HepG2 (cell line): ENCODE data around the gene HOXA10. TPM values are rescaled to one million over a fixed set of nuclear protein-coding genes. Genes with fewer than 3 reads are reported as not detected.

Experiments
- ATRX ChIP-seq: sonication (generic); formaldehyde crosslinking; IDR thresholded peaks from 2 replicates; pipeline ENCODE4 v1.4.0; 2020; ENCODE audit warnings: missing genetic modification reagents, borderline replicate concordance
- CC2D1A ChIP-seq: sonication (generic); formaldehyde crosslinking; IDR thresholded peaks from 2 replicates; pipeline ENCODE4 v1.8.1; 2023; ENCODE audit warnings: mild to moderate bottlenecking, missing genetic modification reagents
- JARID2 ChIP-seq: sonication (generic); formaldehyde crosslinking; IDR thresholded peaks from 2 replicates; pipeline ENCODE4 v1.8.1; 2023; ENCODE audit warnings: missing genetic modification reagents, inconsistent platforms; ENCODE audit not compliant: insufficient replicate concordance
- MIXL1 ChIP-seq: IDR thresholded peaks from 2 replicates; pipeline ENCODE4 v1.6.1; 2016
- PAXIP1 ChIP-seq: sonication (generic); formaldehyde crosslinking; conservative IDR thresholded peaks from 2 replicates; pipeline ENCODE4 v1.4.0; 2020; ENCODE audit warnings: mild to moderate bottlenecking, missing genetic modification reagents, moderate library complexity
- SIN3B ChIP-seq: fragments of 150-350 bp; IDR thresholded peaks from 2 replicates; pipeline ENCODE4 v1.6.1; 2014; ENCODE audit warnings: low read length
- ZNF225 ChIP-seq: sonication (generic); formaldehyde crosslinking; IDR thresholded peaks from 2 replicates; pipeline ENCODE4 v1.4.0; 2020; ENCODE audit warnings: mild to moderate bottlenecking, missing genetic modification reagents
- ZNF318 ChIP-seq: sonication (generic); formaldehyde crosslinking; IDR thresholded peaks from 2 replicates; pipeline ENCODE4 v1.4.0; 2020; ENCODE audit warnings: mild to moderate bottlenecking, missing genetic modification reagents
- ZNF329 ChIP-seq: sonication (generic); formaldehyde crosslinking; IDR thresholded peaks from 2 replicates; pipeline ENCODE4 v1.9.0; 2021; ENCODE audit warnings: low read depth, mild to moderate bottlenecking, missing genetic modification reagents
- ZNF530 ChIP-seq: sonication (generic); formaldehyde crosslinking; IDR thresholded peaks from 2 replicates; pipeline ENCODE4 v1.5.0; 2020; ENCODE audit warnings: low read depth, mild to moderate bottlenecking, missing genetic modification reagents
- ZNF615 ChIP-seq: sonication (generic); formaldehyde crosslinking; IDR thresholded peaks from 2 replicates; pipeline ENCODE4 v1.5.0; 2020; ENCODE audit warnings: mild to moderate bottlenecking, missing genetic modification reagents, borderline replicate concordance
- ZNF687 ChIP-seq: sonication (generic); formaldehyde crosslinking; IDR thresholded peaks from 2 replicates; pipeline ENCODE4 v1.5.1; 2020; ENCODE audit warnings: mild to moderate bottlenecking, missing genetic modification reagents, moderate library complexity
- polyA plus RNA-seq, 8 experiments: library from polyadenylated mRNA; depleted of rRNA in 3 of 8; stranded (reverse) in 7 of 8; unstranded in 1 of 8; fragments of >200 nt; fragmentation: Illumina TruSeq in 4 of 8; extraction: Trizol in 4 of 8; gene quantifications; 2 replicates each; pipeline versions ENCODE4 v1.2.1 to v1.2.3, GENCODE V29; 2011 to 2016; ENCODE audit warnings: low read depth in 4 of 8, missing spikeins in 1 of 8, mixed read lengths in 1 of 8; ENCODE audit not compliant: insufficient read depth in 1 of 8
- total RNA-seq, 5 experiments: library from RNA; depleted of rRNA; stranded (reverse); fragments of >200 nt; fragmentation: Illumina TruSeq; extraction: Trizol; gene quantifications; 2 replicates each; pipeline ENCODE4 v1.2.3, GENCODE V29; 2016; ENCODE audit warnings: low read depth in 1 of 5

Gene HOXA10
- total and polyA plus RNA-seq, 2 of the 13 experiments (the other 11 are each of a cell fraction or from before 2014, with no cell fraction given): not detected

- TF ChIP-seq ZNF318 (CRISPR knock-in tag) (no peak), SIN3B (no peak), ZNF687 (CRISPR knock-in tag) (peak; percentile 26), CC2D1A (CRISPR knock-in tag) (no peak), ZNF225 (CRISPR knock-in tag) (no peak), JARID2 (CRISPR knock-in tag) (no peak), ZNF530 (CRISPR knock-in tag) (no peak), ZNF329 (no peak), ATRX (no peak), ZNF615 (CRISPR knock-in tag) (no peak), MIXL1 (no peak), PAXIP1 (peak; percentile 42; the same call in 1 of the 2 replicates)
Observed at GRCh38 chr7:27210441-27211083, 36.4 kb upstream of the HOXA10 start (continued).
